GM12872 (cell line): ENCODE data around the gene SERPINE2.

Source experiments
- TF ChIP-seq, protein P1 (sequence below): IDR thresholded peaks from 3 replicates; pipeline ENCODE4 v1.5.1; 2011; ENCODE audit warnings: low read depth, mild to moderate bottlenecking, low read length, moderate library complexity; ENCODE audit not compliant: insufficient read depth

The SERPINE2 gene, protein sequence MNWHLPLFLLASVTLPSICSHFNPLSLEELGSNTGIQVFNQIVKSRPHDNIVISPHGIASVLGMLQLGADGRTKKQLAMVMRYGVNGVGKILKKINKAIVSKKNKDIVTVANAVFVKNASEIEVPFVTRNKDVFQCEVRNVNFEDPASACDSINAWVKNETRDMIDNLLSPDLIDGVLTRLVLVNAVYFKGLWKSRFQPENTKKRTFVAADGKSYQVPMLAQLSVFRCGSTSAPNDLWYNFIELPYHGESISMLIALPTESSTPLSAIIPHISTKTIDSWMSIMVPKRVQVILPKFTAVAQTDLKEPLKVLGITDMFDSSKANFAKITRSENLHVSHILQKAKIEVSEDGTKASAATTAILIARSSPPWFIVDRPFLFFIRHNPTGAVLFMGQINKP

DNA sequence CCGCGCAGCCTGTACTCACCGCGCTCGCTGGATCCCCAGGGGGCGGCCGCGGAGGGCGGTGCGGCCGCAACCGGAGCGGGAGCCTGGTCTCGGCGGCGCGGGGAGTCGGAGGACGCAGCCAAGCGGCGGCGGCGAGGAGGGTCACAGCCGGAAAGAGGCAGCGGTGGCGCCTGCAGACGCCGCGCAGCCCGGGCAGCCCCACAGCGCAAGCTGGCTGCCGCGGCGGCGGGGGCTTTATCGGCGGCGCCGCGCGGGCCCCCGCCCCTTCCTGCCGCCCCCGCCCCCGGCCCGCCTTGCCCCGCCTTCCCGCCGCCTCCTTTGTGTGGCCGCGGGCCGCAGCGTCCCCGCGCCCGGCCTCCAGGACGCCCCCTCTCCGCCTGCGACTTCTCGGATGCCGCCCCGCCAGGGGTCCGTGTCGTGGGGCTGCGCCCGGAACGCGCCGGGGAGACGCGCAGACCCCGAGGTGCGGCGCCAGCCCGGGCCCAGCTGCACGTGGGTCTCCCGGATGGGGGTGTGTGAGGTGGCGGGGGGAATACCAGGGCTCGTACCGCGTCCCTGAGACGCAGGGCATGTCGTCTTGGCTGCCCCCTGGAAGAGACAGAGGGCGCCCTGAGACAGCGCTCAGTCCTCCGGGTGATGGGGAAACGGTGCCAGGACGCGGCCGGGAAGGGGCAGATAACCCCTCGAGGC lies at the start of gene SERPINE2:
Gene SERPINE2, minus strand, starts transcription at position 207 of the 690 bp plus-strand sequence. CDS start 37,386 bp downstream, outside the sequence.
- TF ChIP-seq, protein P1, sequence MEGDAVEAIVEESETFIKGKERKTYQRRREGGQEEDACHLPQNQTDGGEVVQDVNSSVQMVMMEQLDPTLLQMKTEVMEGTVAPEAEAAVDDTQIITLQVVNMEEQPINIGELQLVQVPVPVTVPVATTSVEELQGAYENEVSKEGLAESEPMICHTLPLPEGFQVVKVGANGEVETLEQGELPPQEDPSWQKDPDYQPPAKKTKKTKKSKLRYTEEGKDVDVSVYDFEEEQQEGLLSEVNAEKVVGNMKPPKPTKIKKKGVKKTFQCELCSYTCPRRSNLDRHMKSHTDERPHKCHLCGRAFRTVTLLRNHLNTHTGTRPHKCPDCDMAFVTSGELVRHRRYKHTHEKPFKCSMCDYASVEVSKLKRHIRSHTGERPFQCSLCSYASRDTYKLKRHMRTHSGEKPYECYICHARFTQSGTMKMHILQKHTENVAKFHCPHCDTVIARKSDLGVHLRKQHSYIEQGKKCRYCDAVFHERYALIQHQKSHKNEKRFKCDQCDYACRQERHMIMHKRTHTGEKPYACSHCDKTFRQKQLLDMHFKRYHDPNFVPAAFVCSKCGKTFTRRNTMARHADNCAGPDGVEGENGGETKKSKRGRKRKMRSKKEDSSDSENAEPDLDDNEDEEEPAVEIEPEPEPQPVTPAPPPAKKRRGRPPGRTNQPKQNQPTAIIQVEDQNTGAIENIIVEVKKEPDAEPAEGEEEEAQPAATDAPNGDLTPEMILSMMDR, result 0 out of 3 replicates have a peak, but pooled peaks have one; percentile 26

DNA sequence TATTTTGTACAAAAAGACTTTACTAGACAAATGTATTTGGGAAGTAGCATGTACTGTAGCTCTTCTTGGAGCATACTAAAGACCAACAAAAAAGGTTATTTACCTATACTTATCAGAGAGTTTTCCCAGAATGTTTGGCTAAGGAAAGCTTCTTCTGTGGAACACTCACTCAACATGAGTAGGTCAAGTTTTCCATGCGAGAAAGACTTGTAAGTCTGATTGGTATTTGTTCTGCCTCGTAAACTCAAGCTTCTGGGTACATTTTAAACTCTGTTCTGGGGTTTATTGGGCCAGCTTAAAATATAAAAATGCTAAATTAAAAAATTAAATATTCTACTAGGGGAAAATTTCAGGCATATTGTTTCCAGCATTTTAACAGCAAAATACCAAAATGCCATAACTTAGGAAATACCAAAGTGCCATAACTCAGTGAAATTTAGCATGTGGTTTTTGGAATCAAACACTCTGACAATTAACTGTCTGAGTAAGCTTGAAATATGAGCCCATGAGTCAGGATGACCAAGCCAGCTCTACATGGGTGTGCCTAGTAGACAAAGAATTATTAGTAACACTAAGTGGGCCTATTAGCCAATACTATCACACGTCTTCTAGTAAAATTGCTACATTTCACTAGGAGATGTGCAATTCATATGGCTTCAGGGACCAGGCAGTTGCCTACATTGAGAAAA lies 47.3 kb upstream of the SERPINE2 start:
- TF ChIP-seq, protein P1, result no peak

DNA sequence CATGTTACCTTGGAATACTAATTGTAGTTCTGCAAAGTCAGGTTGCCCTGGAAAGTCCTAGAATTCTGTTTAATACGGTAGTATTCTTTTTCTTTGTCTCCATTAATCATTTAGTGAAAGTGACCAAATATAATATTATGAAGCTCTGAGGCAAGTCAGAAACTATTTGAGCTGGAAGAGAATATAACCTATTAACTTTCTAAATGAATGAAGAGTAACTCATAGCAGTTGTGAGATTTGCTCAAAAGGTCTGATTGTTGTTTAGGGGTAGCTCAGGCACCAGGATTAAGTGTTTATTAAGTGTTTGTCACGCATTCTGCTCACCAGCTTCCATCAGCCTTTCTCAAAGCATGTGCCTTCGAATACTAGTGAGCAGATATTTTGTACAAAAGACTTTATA lies 46.7 kb upstream of the SERPINE2 start:
- TF ChIP-seq, protein P1, result no peak

DNA sequence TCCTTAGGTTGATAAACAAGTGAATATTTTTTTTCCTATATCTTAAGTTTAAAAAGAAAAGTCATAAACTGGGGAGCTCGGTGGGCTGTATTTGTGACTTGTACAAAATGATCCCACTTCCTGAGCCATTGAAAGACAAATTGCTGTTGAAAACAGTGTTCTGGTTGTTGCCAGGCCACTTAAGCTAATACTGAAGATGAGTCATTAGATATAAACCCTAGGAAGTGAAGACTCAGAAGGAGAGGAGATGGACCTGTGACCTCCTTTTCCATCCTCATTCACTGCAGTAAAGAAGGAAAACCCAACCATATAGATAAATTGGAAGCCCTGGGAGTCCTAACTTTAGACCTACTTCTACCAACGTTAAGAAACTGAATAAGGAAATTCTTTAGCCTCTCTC lies 46.2 kb upstream of the SERPINE2 start:
- TF ChIP-seq, protein P1, result no peak

DNA sequence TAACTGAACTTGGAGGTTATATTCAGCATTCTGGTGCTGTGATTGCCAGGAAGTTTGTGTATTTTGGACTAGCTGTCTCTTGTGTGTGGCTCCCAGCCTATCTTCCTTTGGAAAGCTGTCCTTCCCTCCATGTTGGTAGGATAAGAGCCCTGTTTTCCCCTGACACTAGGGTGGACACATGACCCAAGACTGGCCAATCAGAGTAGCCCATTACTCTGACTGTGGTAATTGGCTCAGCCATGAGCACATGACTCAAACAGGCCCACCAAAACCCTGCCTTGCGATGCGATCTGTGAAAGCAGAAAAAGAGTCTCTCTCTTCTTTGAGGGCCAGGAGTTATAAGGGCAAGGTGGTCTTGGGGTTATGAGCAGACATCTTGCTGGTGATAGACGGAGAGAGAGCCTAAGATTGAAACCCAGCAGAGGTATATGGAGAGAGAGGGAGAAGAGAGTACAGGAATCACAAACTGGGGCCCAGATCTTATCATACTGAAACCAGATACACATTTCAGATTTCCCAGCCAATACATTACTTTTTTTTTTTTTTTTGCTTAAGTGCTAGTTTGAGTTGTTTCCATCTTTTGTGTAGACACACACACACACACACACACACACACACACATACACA lies 45.3 kb upstream of the SERPINE2 start:
- TF ChIP-seq, protein P1, result no peak

DNA sequence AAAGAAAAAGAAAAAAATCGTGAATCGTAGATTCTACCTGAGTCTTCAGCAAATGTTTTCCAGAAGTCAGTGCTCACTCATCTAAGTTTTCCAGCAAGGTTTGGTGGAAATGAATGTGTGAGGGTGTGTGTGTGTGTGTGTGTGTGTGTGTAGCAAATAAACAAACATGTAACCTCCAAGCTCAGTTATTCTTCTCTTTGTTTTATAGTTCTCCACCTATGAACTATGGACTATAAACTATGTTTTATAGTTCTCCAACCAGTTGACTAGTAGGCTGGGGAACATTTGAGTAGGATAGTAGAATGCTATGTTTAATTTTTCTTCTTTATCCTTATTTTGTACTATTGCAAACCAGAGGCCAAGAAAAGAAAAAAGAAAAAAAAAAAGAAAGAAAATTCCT lies 44.6 kb upstream of the SERPINE2 start:
- TF ChIP-seq, protein P1, result no peak

DNA sequence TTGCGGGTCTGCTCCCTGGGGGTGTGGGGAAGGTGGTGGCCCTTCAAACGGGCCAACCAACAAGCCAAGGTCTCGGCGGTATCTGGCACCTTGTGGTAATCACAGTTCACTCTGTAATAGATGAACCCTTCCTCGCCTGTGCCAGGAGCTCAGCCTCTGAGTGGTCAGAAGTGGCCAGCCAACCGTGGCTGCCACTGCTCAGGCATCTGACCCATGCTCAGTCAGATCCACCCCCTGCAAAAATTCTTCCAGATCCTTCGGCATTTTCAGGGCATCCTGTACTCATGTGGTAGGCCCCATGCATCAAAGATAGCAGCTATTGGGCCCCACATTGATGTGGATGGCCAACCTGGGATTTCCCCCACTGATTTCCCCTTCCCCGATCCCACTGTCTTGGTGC lies 39.6 kb upstream of the SERPINE2 start:
- TF ChIP-seq, protein P1, result no peak
